K562 (cell line): ENCODE measurements around the gene MGST3. TPM values are rescaled to one million over a fixed set of nuclear protein-coding genes. Genes with fewer than 3 reads are reported as not detected.

Experiments used
- FOXP1 ChIP-seq: sonication (generic); formaldehyde crosslinking; IDR thresholded peaks from 2 replicates; pipeline ENCODE4 v1.8.0; 2022; ENCODE audit warnings: mild to moderate bottlenecking, missing genetic modification reagents
- HLTF ChIP-seq: fragments of 450-650 bp; IDR thresholded peaks from 2 replicates; pipeline ENCODE4 v1.6.1; 2016
- KLF16 ChIP-seq: IDR thresholded peaks from 2 replicates; pipeline ENCODE4 v1.6.1; 2016; ENCODE audit warnings: antibody characterized with exemption
- RBM17 ChIP-seq: fragments of 200-400 bp; formaldehyde crosslinking; IDR thresholded peaks from 2 replicates; pipeline ENCODE4 v1.6.1; 2017; ENCODE audit warnings: low read depth, mild to moderate bottlenecking, low read length, borderline replicate concordance
- SMARCC2 ChIP-seq: fragments of 450-650 bp; IDR thresholded peaks from 2 replicates; pipeline ENCODE4 v1.6.1; 2017; ENCODE audit warnings: antibody characterized with exemption, moderate library complexity, mild to moderate bottlenecking, low read depth
- STAG1 ChIP-seq: sonication (generic); formaldehyde crosslinking; IDR thresholded peaks from 2 replicates; pipeline ENCODE4 v1.5.0; 2020; ENCODE audit warnings: missing genetic modification reagents, borderline replicate concordance
- TAF7 ChIP-seq: fragments of 450-650 bp; IDR thresholded peaks from 2 replicates; pipeline ENCODE4 v1.6.1; 2016; ENCODE audit warnings: missing genetic modification characterization, missing compliant biosample characterization
- ZBTB1 ChIP-seq: sonication (generic); formaldehyde crosslinking; IDR thresholded peaks from 2 replicates; pipeline ENCODE4 v1.8.1; 2023; ENCODE audit warnings: missing genetic modification reagents, low read depth, mild to moderate bottlenecking, borderline replicate concordance
- ZNF785 ChIP-seq: fragments of 250-450 bp; sonication (Bioruptor Pico); IDR thresholded peaks from 2 replicates; pipeline ENCODE4 v1.4.0; 2020; ENCODE audit warnings: mild to moderate bottlenecking
- polyA plus RNA-seq, 8 experiments: library from polyadenylated mRNA; depleted of rRNA in 4 of 8; stranded (reverse) in 5 of 8; unstranded in 3 of 8; fragments of >200 nt; fragmentation: Nextera tagmentation in 2 of 8; fragmentation: Illumina TruSeq in 1 of 8; extraction: Ambion mirVana in 2 of 8; extraction: Trizol in 1 of 8; gene quantifications; 2 replicates each; pipeline versions ENCODE4 v1.2.1 to v1.2.3, GENCODE V29; 2011 to 2014; ENCODE audit warnings: inconsistent platforms in 1 of 8, missing spikeins in 1 of 8
- total RNA-seq, 7 experiments: library from RNA; depleted of rRNA in 6 of 7; stranded (reverse); fragments of >200 nt in 6 of 7; fragmentation: Illumina TruSeq in 2 of 7; extraction: Trizol in 2 of 7; gene quantifications; 2 replicates each; pipeline versions ENCODE4 v1.2.1 to v1.2.3, GENCODE V29; 2011 to 2021; ENCODE audit warnings: low replicate concordance in 1 of 7
- TF ChIP-seq, protein P1 (sequence below): sonication (generic); formaldehyde crosslinking; IDR thresholded peaks from 2 replicates; pipeline ENCODE4 v1.8.0; 2022; ENCODE audit warnings: mild to moderate bottlenecking, missing genetic modification reagents
- TF ChIP-seq, protein P2 (sequence below): IDR thresholded peaks from 2 replicates; pipeline ENCODE4 v1.6.1; 2012; ENCODE audit warnings: low read depth, low read length, improper control_type of control experiment, borderline replicate concordance
- TF ChIP-seq, protein P3 (sequence below), 2 experiments: IDR thresholded peaks; 2 replicates each; pipeline ENCODE4 v1.6.1; 2012; ENCODE audit warnings: improper control_type of control experiment in 2 of 2, low read depth in 2 of 2, low read length in 2 of 2, borderline replicate concordance in 1 of 2
- TF ChIP-seq, protein P4 (sequence below): fragments of 250-450 bp; sonication (Bioruptor Pico); IDR thresholded peaks from 2 replicates; pipeline ENCODE4 v1.4.0; 2020
- TF ChIP-seq, protein P5 (sequence below): sonication (generic); formaldehyde crosslinking; IDR thresholded peaks from 2 replicates; pipeline ENCODE4 v1.8.0; 2023; ENCODE audit warnings: mild to moderate bottlenecking, missing genetic modification reagents

Gene MGST3
- total and polyA plus RNA-seq, 9 of the 15 experiments (the other 6 are each of a cell fraction or from before 2014, with no cell fraction given): 70.7 to 287 (median 105) TPM

DNA sequence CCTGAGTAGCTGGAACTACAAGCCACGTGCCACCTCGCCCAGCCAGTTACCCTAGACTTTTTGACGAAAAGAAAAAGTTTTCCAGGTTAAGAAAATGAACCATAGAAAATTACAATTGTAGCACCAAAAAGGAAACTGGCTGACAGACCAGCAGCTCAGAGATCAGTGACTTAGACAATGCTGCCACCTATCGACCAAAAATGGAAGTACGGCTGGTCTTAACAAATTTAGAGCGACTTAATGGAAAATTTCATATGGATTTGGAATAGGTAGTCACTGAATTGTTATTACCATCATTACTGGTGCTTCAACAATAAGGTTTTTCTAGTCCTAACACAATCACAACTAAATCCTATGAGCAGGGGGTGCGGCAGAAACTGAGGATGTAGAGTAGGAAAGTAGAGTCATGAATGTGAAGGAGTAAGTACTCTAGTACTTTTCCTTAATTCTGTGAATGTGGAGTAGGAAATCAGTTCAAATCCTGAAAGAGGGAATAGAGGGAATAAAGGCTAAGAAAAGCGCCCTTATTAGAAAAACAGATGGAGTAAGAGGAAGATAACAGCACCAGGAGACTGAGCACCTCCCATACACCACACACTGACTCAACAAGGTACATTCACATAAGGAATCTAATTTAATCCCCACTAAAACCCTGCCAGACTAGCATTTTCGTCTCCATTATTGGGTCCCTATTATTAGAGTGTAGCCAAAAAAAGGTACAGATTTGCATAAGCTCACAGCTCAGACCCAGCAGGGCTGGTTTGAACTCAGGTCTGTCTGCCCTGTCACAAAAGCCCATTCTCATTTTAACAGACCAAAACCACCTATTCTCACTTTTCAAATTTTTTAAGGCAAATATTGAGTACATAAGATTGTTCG, 37.9 kb upstream of the MGST3 start (continued):
- TF ChIP-seq SMARCC2: no peak
- TF ChIP-seq HLTF: no peak
- TF ChIP-seq, protein P1, sequence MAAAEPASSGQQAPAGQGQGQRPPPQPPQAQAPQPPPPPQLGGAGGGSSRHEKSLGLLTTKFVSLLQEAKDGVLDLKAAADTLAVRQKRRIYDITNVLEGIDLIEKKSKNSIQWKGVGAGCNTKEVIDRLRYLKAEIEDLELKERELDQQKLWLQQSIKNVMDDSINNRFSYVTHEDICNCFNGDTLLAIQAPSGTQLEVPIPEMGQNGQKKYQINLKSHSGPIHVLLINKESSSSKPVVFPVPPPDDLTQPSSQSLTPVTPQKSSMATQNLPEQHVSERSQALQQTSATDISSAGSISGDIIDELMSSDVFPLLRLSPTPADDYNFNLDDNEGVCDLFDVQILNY (CRISPR knock-in tag): no peak
- TF ChIP-seq, protein P2, sequence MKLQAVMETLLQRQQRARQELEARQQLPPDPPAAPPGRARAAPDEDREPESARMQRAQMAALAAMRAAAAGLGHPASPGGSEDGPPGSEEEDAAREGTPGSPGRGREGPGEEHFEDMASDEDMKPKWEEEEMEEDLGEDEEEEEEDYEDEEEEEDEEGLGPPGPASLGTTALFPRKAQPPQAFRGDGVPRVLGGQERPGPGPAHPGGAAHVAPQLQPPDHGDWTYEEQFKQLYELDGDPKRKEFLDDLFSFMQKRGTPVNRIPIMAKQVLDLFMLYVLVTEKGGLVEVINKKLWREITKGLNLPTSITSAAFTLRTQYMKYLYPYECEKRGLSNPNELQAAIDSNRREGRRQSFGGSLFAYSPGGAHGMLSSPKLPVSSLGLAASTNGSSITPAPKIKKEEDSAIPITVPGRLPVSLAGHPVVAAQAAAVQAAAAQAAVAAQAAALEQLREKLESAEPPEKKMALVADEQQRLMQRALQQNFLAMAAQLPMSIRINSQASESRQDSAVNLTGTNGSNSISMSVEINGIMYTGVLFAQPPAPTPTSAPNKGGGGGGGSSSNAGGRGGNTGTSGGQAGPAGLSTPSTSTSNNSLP: no peak
- TF ChIP-seq, protein P3, sequence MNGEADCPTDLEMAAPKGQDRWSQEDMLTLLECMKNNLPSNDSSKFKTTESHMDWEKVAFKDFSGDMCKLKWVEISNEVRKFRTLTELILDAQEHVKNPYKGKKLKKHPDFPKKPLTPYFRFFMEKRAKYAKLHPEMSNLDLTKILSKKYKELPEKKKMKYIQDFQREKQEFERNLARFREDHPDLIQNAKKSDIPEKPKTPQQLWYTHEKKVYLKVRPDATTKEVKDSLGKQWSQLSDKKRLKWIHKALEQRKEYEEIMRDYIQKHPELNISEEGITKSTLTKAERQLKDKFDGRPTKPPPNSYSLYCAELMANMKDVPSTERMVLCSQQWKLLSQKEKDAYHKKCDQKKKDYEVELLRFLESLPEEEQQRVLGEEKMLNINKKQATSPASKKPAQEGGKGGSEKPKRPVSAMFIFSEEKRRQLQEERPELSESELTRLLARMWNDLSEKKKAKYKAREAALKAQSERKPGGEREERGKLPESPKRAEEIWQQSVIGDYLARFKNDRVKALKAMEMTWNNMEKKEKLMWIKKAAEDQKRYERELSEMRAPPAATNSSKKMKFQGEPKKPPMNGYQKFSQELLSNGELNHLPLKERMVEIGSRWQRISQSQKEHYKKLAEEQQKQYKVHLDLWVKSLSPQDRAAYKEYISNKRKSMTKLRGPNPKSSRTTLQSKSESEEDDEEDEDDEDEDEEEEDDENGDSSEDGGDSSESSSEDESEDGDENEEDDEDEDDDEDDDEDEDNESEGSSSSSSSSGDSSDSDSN (IDR thresholded peaks at IDR 0.05; ENCODE audit: borderline replicate concordance in 1 of 2, low read depth in 2 of 2, low read length in 2 of 2): no peak
- no peak for TF ChIP-seq RBM17
- TF ChIP-seq ZBTB1: no peak
- TF ChIP-seq ZNF785 (CRISPR knock-in tag): no peak
- TF ChIP-seq, protein P4, sequence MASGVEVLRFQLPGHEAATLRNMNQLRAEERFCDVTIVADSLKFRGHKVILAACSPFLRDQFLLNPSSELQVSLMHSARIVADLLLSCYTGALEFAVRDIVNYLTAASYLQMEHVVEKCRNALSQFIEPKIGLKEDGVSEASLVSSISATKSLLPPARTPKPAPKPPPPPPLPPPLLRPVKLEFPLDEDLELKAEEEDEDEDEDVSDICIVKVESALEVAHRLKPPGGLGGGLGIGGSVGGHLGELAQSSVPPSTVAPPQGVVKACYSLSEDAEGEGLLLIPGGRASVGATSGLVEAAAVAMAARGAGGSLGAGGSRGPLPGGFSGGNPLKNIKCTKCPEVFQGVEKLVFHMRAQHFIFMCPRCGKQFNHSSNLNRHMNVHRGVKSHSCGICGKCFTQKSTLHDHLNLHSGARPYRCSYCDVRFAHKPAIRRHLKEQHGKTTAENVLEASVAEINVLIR (CRISPR knock-in tag): no peak
- TF ChIP-seq, protein P5, sequence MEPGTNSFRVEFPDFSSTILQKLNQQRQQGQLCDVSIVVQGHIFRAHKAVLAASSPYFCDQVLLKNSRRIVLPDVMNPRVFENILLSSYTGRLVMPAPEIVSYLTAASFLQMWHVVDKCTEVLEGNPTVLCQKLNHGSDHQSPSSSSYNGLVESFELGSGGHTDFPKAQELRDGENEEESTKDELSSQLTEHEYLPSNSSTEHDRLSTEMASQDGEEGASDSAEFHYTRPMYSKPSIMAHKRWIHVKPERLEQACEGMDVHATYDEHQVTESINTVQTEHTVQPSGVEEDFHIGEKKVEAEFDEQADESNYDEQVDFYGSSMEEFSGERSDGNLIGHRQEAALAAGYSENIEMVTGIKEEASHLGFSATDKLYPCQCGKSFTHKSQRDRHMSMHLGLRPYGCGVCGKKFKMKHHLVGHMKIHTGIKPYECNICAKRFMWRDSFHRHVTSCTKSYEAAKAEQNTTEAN (CRISPR knock-in tag): no peak
- no peak; the same call in 1 of the 2 replicates for TF ChIP-seq STAG1 (CRISPR knock-in tag)
- peak; percentile 39; the same call in 1 of the 2 replicates for TF ChIP-seq KLF16
- TF ChIP-seq FOXP1 (CRISPR knock-in tag): no peak
- TF ChIP-seq TAF7: no peak
